BLaER1 (cell line): ENCODE data around the gene GALM.

ENCODE experiments used
- H3K27ac ChIP-seq: shearing (Covaris generic); formaldehyde crosslinking; 2 replicates; pipeline ENCODE4 v1.8.1; 2022
- H3K27me3 ChIP-seq: shearing (Covaris generic); formaldehyde crosslinking; 2 replicates; pipeline ENCODE4 v1.8.1; 2022
- H3K36me3 ChIP-seq: shearing (Covaris generic); formaldehyde crosslinking; 2 replicates; pipeline ENCODE4 v1.8.1; 2022
- H3K4me1 ChIP-seq: shearing (Covaris generic); formaldehyde crosslinking; 2 replicates; pipeline ENCODE4 v1.8.1; 2022
- H3K4me2 ChIP-seq: shearing (Covaris generic); formaldehyde crosslinking; 2 replicates; pipeline ENCODE4 v1.8.1; 2022
- H3K4me3 ChIP-seq: shearing (Covaris generic); formaldehyde crosslinking; 2 replicates; pipeline ENCODE4 v1.8.1; 2022
- H3K9ac ChIP-seq: shearing (Covaris generic); formaldehyde crosslinking; 2 replicates; pipeline ENCODE4 v1.8.1; 2022
- H3K9me3 ChIP-seq: shearing (Covaris generic); formaldehyde crosslinking; 2 replicates; pipeline ENCODE4 v1.8.1; 2022
- H4K20me1 ChIP-seq: shearing (Covaris generic); formaldehyde crosslinking; 2 replicates; pipeline ENCODE4 v1.8.1; 2022
- Cebpa-rat ChIP-seq: shearing (Covaris generic); IDR thresholded peaks from 2 replicates; pipeline ENCODE4 v1.8.1; 2022

The GALM gene

GRCh38 chr2:38665854-38666555, at the start of gene GALM:
GALM (plus strand) TSS chr2:38666114; CDS start chr2:38666162, 48 bp downstream.
- Histone ChIP-seq H3K4me1 (peaks cover 22% of the 10 kb centered on the region), H3K27ac (peak within 1 kb of the TSS; percentile 62), H3K9ac (peak within 1 kb of the TSS; percentile 79), H3K4me3 (peak within 1 kb of the TSS; percentile 78), H3K4me2 (peak within 1 kb of the TSS; percentile 95), H3K27me3 (no peaks in the 10 kb centered on the region), H4K20me1 (no peaks in the 10 kb centered on the region), H3K36me3 (no peaks in the 10 kb centered on the region), H3K9me3 (no peaks in the 10 kb centered on the region)
- TF ChIP-seq Cebpa-rat: no peak

- TF ChIP-seq Cebpa-rat: no peak
- Histone ChIP-seq H3K27me3 (no peaks in the 10 kb centered on the region), H3K4me1 (peaks cover 13% of the 10 kb centered on the region)
Observed at GRCh38 chr2:38617301-38617700, 48.6 kb upstream of the GALM start.

GRCh38 chr2:38619458-38620164, 46.3 kb upstream of the GALM start:
- H3K9ac ChIP-seq: no peak overlapping the region
- no peak for TF ChIP-seq Cebpa-rat
- 0 out of 2 replicates have a peak overlapping the region, but pooled peaks have one; percentile 2 for H3K4me2 ChIP-seq
- 0 out of 2 replicates have a peak, but pooled peaks cover 5% of the 10 kb centered on the region for H3K9me3 ChIP-seq
- peaks cover 25% of the 10 kb centered on the region for H3K4me1 ChIP-seq
- no peaks in the 10 kb centered on the region for H3K36me3 ChIP-seq
- no peak overlapping the region for H3K27ac ChIP-seq
- no peak overlapping the region for H3K4me3 ChIP-seq
- H3K27me3 ChIP-seq: no peaks in the 10 kb centered on the region
- H4K20me1 ChIP-seq: no peaks in the 10 kb centered on the region

More at GRCh38 chr2:38617301-38617700, 48.6 kb upstream of the GALM start:
- Histone ChIP-seq H3K9ac (no peak overlapping the region), H3K4me2 (no peak overlapping the region), H3K4me3 (no peak overlapping the region), H4K20me1 (no peaks in the 10 kb centered on the region), H3K27ac (no peak overlapping the region), H3K9me3 (0 out of 2 replicates have a peak, but pooled peaks cover 5% of the 10 kb centered on the region), H3K36me3 (no peaks in the 10 kb centered on the region)

GRCh38 chr2:38620282-38620977, 45.5 kb upstream of the GALM start:
- H3K9me3 ChIP-seq: 0 out of 2 replicates have a peak, but pooled peaks cover 5% of the 10 kb centered on the region
- peaks cover 31% of the 10 kb centered on the region for H3K4me1 ChIP-seq
- H4K20me1 ChIP-seq: no peaks in the 10 kb centered on the region
- no peak for TF ChIP-seq Cebpa-rat
- no peak overlapping the region for H3K27ac ChIP-seq
- no peak overlapping the region for H3K4me3 ChIP-seq
- no peak overlapping the region for H3K4me2 ChIP-seq
- H3K9ac ChIP-seq: no peak overlapping the region
- no peaks in the 10 kb centered on the region for H3K27me3 ChIP-seq
- no peaks in the 10 kb centered on the region for H3K36me3 ChIP-seq

- Histone ChIP-seq H3K27ac (no peak overlapping the region), H3K36me3 (no peaks in the 10 kb centered on the region), H3K4me1 (peaks cover 37% of the 10 kb centered on the region), H3K9me3 (0 out of 2 replicates have a peak, but pooled peaks cover 5% of the 10 kb centered on the region), H3K9ac (no peak overlapping the region), H3K27me3 (no peaks in the 10 kb centered on the region), H3K4me3 (no peak overlapping the region), H3K4me2 (no peak overlapping the region), H4K20me1 (no peaks in the 10 kb centered on the region)
- no peak for TF ChIP-seq Cebpa-rat
Observed at GRCh38 chr2:38621018-38621417, 44.9 kb upstream of the GALM start.

GRCh38 chr2:38622210-38622609, 43.7 kb upstream of the GALM start:
- H3K4me1 ChIP-seq: peaks cover 49% of the 10 kb centered on the region
- TF ChIP-seq Cebpa-rat: no peak
- no peak overlapping the region for H3K4me3 ChIP-seq
- peak overlapping the region; percentile 28 for H3K4me2 ChIP-seq
- H3K36me3 ChIP-seq: no peaks in the 10 kb centered on the region
- no peak overlapping the region for H3K9ac ChIP-seq
- H3K27ac ChIP-seq: no peak overlapping the region
- H3K9me3 ChIP-seq: 0 out of 2 replicates have a peak, but pooled peaks cover 5% of the 10 kb centered on the region
- H3K27me3 ChIP-seq: no peaks in the 10 kb centered on the region
- no peaks in the 10 kb centered on the region for H4K20me1 ChIP-seq

- no peak overlapping the region for H3K4me3 ChIP-seq
- no peak for TF ChIP-seq Cebpa-rat
- no peaks in the 10 kb centered on the region for H3K27me3 ChIP-seq
- H3K4me1 ChIP-seq: peaks cover 44% of the 10 kb centered on the region
- peaks cover 8% of the 10 kb centered on the region for H3K9me3 ChIP-seq
- H3K4me2 ChIP-seq: peak overlapping the region; percentile 76
- no peak overlapping the region for H3K9ac ChIP-seq
- no peaks in the 10 kb centered on the region for H4K20me1 ChIP-seq
- no peaks in the 10 kb centered on the region for H3K36me3 ChIP-seq
- H3K27ac ChIP-seq: no peak overlapping the region
Observed at GRCh38 chr2:38626326-38627035, 39.4 kb upstream of the GALM start.

DNA sequence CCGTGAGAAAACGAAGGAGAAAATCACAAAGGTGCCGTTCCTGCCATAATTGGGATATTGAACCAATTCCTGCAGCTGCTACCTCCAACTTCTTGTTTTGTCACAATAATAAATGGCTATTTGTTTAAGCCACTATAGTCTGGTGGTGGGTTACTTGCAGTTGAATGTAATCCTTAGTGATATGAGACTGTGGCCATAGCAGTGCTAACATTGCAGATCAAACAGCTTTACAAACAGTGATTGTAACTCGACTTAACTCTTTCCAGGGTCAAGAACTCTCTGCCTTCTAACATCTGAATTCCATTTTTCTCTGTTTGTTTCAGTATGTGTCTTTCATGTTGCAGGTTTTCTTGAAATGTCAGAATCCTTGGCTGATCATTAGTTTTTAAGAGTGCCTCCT, 38.5 kb upstream of the GALM start:
- H3K9ac ChIP-seq: no peak overlapping the region
- no peaks in the 10 kb centered on the region for H4K20me1 ChIP-seq
- no peak for TF ChIP-seq Cebpa-rat
- H3K4me3 ChIP-seq: no peak overlapping the region
- peaks cover 8% of the 10 kb centered on the region for H3K9me3 ChIP-seq
- no peaks in the 10 kb centered on the region for H3K36me3 ChIP-seq
- H3K27me3 ChIP-seq: no peaks in the 10 kb centered on the region
- H3K27ac ChIP-seq: no peak overlapping the region
- peaks cover 37% of the 10 kb centered on the region for H3K4me1 ChIP-seq
- peak overlapping the region; percentile 76; the same call in 1 of the 2 replicates for H3K4me2 ChIP-seq

DNA sequence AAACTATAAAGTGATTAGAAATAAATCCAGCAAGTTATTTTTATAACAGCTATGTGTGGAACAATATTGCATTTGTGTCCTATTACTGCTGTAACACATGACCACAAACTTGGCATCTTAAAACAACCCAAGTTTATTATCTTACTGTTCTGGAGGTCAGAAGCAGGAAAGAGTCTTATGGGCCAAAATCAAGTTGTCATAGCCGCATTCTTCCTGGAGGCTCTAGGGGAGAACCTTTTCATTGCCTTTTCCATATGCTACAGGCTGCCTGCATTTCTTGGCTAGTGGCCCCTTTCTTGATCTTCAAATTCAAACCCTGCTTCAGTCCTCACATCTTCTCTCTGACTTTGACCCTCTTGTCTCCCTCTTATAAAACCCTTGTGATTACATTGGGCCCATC, 36.2 kb upstream of the GALM start:
- Histone ChIP-seq H3K4me1 (peaks cover 34% of the 10 kb centered on the region), H3K27me3 (no peaks in the 10 kb centered on the region), H3K27ac (no peak overlapping the region), H3K9me3 (peaks cover 8% of the 10 kb centered on the region), H3K9ac (no peak overlapping the region), H3K4me2 (no peak overlapping the region), H3K36me3 (no peaks in the 10 kb centered on the region), H4K20me1 (no peaks in the 10 kb centered on the region), H3K4me3 (no peak overlapping the region)
- TF ChIP-seq Cebpa-rat: no peak
